HG03139 (cell line): ENCODE results near the gene ELF1.
A peak's percentile ranks its signal among the peaks of the same experiment; 100 is the strongest.

Experiments
- ATAC-seq: cut with Tn5 transposase; IDR thresholded peaks from one replicate; pipeline ENCODE4 v1.9.1; 2021; ENCODE audit not compliant: unreplicated experiment

The ELF1 gene

DNA sequence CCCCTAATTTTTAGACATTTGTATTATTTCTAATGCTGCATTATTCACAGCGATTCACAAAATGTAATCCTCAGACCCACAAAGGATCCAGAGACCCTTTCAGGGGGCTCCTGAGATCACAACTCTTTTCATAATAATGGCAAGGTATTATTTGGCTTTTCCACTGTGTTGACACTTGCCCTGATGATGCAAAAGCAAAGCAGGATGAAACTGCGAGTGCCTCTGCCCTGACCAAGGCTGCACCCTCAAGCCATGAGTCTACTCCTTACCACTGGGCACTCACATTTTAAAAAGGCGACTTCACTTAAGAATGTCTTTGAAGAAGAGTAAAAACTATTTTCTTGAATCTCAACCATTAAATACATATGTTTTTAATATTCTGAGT lies 11.4 kb downstream of the ELF1 start:
- peak; percentile 37 for ATAC-seq

GRCh38 chr13:41006978-41007743 lies 12.0 kb downstream of the ELF1 start:
- no peak for ATAC-seq

GRCh38 chr13:41006306-41006705 lies 12.8 kb downstream of the ELF1 start:
- ATAC-seq = no peak

DNA sequence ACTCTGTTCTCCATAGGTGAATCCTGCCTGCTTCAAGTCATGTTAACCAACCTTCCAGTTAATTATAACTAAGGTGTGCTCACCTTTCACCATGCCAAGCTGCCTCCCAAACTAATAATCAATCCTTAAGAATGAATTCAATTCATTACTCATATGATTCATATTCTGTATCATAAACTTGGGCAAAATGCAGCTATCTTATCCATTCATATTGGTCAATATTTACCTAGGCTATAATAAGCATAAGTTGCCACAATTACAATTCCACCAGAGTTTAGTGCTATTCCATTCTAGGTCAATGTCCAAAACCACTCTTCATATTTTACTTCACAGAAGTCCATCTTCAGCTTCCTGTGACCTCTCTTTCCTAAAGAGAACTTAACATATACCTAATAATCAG lies 13.4 kb downstream of the ELF1 start:
- ATAC-seq = no peak

GRCh38 chr13:41004875-41005693 lies 14.0 kb downstream of the ELF1 start:
- ATAC-seq = peak; percentile 51

GRCh38 chr13:41002606-41003005 lies 16.5 kb downstream of the ELF1 start:
- no peak for ATAC-seq

GRCh38 chr13:41001695-41002094 lies 17.4 kb downstream of the ELF1 start:
- no peak for ATAC-seq

- ATAC-seq = no peak
Measured at GRCh38 chr13:40999416-40999815, 19.7 kb downstream of the ELF1 start.

DNA sequence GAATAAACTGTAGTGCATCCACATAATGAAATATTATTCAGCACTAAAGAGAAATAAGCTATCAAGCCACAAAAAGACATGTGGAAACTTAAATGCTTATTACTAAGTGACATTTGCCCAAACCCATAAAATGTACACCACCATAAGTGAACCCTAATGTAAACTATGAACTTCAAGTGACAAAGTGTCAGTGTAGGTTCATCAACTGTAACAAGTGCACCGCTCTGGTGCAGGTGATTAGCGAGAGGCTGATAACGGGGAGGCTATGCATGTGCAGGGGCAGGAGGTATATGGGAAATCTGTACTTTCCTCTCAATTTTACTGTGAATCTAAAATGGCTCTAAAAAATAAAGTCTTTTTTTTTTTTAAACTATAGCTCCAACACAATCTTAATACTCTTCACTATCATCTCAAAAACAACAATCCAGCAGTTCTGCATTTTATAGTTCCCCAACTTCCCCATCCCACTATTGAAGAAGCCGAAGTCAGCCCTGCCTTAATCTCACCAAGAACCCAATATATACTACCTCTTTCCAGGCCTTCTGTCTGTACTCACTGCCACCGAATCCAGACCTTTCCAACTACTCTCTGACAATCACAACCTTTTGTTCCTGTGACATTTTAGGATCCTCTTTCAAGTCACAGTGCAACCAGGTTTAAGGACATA lies 22.6 kb downstream of the ELF1 start:
- ATAC-seq = no peak

- no peak for ATAC-seq
Measured at GRCh38 chr13:40995997-40996396, 23.1 kb downstream of the ELF1 start.

DNA sequence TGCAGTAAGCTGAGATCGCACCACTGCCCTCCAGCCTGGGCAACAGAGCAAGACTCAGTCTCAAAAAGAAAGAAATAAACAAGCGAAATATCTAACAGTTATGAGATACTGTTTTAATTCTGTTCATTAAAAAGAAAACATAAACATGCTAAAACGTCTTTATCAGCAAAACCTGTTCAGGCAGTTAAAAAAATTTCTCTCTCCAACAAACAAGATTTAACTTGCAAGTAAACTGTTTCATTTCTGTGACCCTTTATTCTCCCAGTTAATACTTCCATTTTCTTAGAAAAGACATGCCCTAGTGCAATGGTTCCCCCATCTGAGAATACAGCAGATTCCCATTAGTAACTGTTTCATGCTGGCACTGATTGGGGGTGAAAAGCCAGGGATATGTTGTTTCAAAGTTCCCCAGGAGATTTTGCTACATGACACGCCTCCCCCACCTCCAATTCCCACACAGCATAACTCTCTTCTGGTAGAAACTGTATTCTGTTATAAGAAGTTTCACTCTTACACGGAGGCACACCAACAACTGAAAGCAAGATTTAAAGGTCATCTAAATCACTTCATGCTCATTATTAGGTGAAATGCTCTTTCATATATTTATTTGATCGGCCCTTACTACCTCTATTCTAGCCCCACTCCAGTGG lies 24.4 kb downstream of the ELF1 start:
- ATAC-seq = peak; percentile 71

GRCh38 chr13:40993987-40994386 lies 25.1 kb downstream of the ELF1 start:
- ATAC-seq = no peak

- no peak for ATAC-seq
Measured at GRCh38 chr13:40992678-40993518, 26.2 kb downstream of the ELF1 start.

DNA sequence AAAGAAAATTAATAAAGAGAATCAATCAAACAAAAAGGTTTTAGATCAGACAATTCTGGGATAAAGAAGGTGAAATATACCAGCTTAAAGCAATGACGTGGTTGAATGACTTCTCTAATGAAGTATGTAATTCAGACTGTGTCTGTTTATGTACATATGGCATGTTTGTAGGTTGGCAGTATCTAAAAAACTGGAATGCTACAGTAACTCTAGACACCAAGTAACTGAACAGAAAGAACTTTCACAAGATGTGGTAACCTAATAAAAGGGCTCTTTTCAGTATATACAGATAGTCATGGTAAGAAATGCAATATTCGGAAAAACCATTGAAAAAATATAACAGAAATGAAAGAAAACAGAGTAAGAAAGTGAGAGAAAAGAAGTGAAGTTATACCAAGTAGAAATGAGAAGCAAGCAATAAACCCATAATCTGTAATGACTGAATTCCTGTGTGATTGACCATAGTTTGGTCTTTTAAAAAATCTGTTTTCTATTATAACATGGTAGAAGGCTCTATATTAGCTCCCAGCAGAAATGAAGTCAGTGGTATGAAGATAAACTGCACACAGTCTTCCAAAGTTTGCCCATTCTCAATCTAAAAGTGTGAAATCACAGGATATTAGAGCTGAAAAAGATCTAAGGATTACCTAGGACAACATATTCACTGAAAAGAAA lies 31.4 kb downstream of the ELF1 start:
- ATAC-seq = no peak

- ATAC-seq = no peak
Measured at GRCh38 chr13:40986101-40986856, 32.8 kb downstream of the ELF1 start.

DNA sequence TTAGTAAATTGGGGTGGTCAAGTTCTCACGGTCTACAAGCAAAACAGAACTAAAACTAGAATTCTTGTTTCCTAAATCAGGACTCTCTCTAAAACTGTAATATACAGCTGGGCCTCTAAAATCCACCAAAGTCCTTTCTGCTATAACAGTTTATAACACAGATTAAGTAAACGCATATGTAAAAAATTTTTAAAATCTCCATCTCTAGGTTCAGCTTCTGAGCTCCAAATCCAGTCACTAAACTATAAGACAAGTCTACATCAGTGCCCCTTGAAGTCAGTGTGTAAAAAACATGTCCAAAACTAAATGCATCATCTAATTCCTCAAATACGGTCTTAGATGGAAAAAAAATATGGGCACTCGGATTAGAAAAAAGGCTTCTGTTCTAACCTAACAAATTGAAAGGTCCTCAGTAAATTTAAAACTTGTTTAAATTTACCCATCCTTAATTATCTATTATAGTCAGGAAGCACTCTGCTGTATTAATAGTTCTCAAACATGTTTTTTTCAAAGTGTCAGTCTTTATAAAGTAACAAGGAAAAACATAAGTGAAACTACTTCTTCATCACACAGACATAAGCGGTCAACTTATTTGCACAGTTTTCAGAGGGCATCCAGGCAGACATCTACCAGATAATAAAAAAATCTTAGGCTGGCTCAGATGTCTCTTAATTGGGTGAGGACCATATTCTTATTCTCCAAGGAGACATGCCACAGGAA lies 33.6 kb downstream of the ELF1 start:
- ATAC-seq = no peak

DNA sequence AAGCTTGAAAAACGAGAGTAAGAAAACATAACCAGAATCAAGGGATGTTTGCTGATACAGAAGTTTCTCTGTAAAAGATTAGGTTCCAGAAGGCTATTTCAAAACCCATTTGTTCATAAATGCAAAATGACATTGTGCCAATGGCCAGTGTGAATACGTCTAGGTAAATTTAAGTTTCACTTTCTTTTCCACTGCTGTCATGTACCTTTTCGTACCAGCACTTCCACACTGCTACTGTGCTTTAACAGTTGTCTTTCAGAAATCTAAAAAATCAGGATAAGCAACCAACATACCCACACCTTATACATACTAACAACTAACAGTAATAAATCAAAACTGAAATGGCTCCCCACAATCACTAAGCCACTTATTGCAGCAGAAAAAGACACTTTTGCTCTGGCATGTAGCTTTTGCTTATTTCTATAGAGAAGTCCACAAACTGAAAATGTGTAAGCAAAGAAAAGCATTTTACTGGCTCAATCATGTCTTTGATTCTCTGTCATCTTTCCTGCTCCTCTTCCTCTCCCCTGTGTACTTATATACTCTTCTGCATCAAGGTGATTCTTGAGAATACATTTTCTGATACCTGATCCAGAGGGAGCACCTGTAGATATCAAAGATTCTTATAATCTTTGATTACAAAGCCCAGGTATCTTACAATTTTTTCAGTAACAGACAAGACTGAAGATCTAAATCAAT lies 34.3 kb downstream of the ELF1 start:
- ATAC-seq = peak; percentile 52
